ENCODE results near the gene RREB1.

Gene RREB1

GRCh38 chr6:7252390-7252789 is 144.6 kb downstream of the RREB1 start:
- POLR2A ChIA-PET: no interaction called here
- CTCF ChIA-PET: interaction anchor here (0.6 to 5.7 kb wide), 3 partner anchors 9 to 1663 kb away, joined by 3 to 41 read pairs (median 6); no protein-coding TSS in a partner anchor
- peaks cover 5 to 39% of the 10 kb centered on the region in 2 experiments; a peak in 2 of 3 replicates for H3K36me3 ChIP-seq (ENCODE audit: control insufficient read depth in 2 of 2, insufficient read depth in 1 of 2, low read length in 2 of 2)
- no peak for TF ChIP-seq ZIC2 (tag by site-specific recombination; IDR thresholded peaks at IDR 0.05)
- no peak for TF ChIP-seq ZNF777 (tag by site-specific recombination; IDR thresholded peaks at IDR 0.05; ENCODE audit: borderline replicate concordance)
- TF ChIP-seq ZNF791 (tag by site-specific recombination; IDR thresholded peaks at IDR 0.05): no peak
- no peak for TF ChIP-seq ZNF560 (tag by site-specific recombination; IDR thresholded peaks at IDR 0.05; ENCODE audit: borderline replicate concordance)
- no peak for TF ChIP-seq ZBTB8A (tag by site-specific recombination; IDR thresholded peaks at IDR 0.05)
- TF ChIP-seq, protein P1, sequence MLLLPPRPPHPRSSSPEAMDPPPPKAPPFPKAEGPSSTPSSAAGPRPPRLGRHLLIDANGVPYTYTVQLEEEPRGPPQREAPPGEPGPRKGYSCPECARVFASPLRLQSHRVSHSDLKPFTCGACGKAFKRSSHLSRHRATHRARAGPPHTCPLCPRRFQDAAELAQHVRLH (tag by site-specific recombination; IDR thresholded peaks at IDR 0.05): no peak
- TF ChIP-seq GLI4 (tag by site-specific recombination; IDR thresholded peaks at IDR 0.05): no peak
- no peak for TF ChIP-seq TSHZ1 (tag by site-specific recombination; IDR thresholded peaks at IDR 0.05; ENCODE audit: borderline replicate concordance)
- TF ChIP-seq, protein P2, sequence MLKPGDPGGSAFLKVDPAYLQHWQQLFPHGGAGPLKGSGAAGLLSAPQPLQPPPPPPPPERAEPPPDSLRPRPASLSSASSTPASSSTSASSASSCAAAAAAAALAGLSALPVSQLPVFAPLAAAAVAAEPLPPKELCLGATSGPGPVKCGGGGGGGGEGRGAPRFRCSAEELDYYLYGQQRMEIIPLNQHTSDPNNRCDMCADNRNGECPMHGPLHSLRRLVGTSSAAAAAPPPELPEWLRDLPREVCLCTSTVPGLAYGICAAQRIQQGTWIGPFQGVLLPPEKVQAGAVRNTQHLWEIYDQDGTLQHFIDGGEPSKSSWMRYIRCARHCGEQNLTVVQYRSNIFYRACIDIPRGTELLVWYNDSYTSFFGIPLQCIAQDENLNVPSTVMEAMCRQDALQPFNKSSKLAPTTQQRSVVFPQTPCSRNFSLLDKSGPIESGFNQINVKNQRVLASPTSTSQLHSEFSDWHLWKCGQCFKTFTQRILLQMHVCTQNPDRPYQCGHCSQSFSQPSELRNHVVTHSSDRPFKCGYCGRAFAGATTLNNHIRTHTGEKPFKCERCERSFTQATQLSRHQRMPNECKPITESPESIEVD (tag by site-specific recombination; IDR thresholded peaks at IDR 0.05): no peak
- TF ChIP-seq HOXA7 (CRISPR knock-in tag; IDR thresholded peaks at IDR 0.05; ENCODE audit: borderline replicate concordance): no peak
- TF ChIP-seq REST (tag by site-specific recombination; IDR thresholded peaks at IDR 0.05): no peak
- TF ChIP-seq ZNF555 (tag by site-specific recombination; conservative IDR thresholded peaks at IDR 0.05): no peak
- no peak for TF ChIP-seq HIC1 (tag by site-specific recombination; IDR thresholded peaks at IDR 0.05)
- TF ChIP-seq ZNF658 (tag by site-specific recombination; IDR thresholded peaks at IDR 0.05): no peak
- no peak for TF ChIP-seq SCRT1 (tag by site-specific recombination; IDR thresholded peaks at IDR 0.05; ENCODE audit: borderline replicate concordance)
- no peaks in the 10 kb centered on the region for H3K9me3 ChIP-seq (ENCODE audit: control insufficient read depth, insufficient read depth, low read depth, low read length)
- no peak overlapping the region for H3K4me3 ChIP-seq (ENCODE audit: low read depth, low read length)
- H3K4me1 ChIP-seq (ENCODE audit: control insufficient read depth, insufficient read depth, low read length): no peaks in the 10 kb centered on the region
- H3K27ac ChIP-seq (ENCODE audit: extremely low read depth, low read depth, low read length): no peak overlapping the region
